HG03457 (cell line): ENCODE measurements around the gene TMEM132C.

ENCODE experiments used
- ATAC-seq: cut with Tn5 transposase; IDR thresholded peaks from one replicate; pipeline ENCODE4 v1.9.1; 2021; ENCODE audit warnings: moderate number of reproducible peaks; ENCODE audit not compliant: unreplicated experiment

The TMEM132C gene

DNA sequence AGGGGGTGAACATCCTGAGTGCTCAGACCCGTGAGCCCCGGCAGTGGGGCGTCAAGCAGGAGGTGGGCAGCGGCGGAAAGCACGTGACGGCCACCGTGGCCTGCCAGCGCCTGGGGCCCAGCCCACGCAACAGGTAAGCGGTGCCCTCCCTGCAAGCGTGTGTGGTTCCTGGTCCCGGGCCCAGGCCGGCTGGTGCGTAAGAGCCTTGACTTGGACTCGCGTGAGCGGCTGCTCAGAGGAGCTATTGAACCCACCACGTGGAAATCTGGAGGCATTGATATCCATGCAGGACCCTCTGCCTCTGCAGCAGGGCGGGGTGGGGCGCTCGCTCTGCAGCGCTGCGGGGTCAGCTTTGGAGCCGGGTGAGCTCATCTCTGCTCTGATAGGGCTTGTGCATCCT is 277.0 kb downstream of the TMEM132C start:
- ATAC-seq, result no peak

GRCh38 chr12:128548949-128549348 is 282.0 kb downstream of the TMEM132C start:
- no peak for ATAC-seq

DNA sequence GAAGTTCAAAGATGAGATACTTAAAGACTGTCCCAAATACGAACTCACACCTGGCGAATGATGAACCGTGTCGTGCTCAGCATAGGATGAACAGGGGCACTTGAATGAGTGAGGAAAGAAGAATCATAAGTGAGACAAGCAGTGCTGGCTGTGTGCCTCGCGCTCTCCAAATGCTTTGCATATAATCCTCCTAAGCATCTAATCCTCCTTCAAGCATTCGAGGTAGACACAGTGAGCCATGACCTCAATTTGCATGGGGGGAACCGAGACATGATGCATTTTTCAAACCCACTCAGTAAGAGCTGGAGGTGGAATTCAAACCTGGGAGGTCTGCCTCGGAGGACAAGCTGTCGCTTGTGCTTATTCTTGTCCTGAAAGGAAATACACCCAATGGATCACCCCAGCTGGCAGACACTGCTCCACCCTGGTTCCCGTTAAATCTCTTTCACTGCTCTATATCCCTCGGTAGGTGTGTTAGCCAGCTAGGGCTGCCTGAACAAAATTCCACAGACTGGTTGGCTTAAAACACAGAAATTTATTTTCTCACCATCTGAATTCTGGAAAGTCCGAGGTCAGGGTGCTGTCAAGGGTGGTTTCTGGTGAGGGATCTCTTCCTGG is 282.7 kb downstream of the TMEM132C start:
- no peak for ATAC-seq

- no peak for ATAC-seq
Observed at GRCh38 chr12:128551266-128551665, 284.3 kb downstream of the TMEM132C start.

GRCh38 chr12:128554546-128555304 is 287.8 kb downstream of the TMEM132C start:
- no peak for ATAC-seq

DNA sequence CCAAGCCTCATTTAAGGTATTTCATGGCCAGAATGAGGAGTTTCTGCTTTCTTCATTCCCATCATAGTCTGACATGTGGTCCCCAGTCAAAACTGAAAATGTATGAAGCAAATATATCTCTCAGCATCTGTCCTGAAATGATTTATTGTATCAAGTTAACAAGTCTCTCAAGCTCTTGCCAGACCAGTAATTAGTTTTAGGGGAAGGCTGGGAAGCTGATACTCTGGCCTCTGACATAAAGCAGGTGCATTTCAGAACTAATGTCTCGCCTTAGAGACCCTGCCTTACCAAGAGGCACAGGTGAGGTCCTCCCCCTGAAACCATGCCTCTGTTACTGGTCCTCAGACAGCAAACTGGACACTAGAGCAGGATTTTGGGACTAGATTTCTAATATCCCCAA is 290.3 kb downstream of the TMEM132C start:
- no peak for ATAC-seq

DNA sequence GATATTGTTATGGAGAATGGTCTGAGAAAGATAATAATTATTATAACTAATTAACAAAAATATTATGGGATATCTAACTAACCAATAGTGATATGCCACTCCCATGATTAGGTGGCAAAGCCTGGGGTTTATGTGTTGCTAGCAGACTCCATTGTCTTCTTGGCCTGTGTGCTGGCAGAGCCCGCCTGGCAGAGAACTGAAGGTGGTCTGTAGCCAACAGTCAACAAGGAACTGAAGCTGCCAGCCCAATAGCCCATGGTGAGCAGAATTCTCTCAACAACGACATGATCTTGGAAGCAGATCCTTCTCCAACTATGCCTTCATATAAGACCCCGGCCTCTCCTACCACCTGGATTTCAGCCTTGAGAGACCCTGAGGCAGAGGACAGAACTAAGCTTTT is 298.0 kb downstream of the TMEM132C start:
- no peak for ATAC-seq

DNA sequence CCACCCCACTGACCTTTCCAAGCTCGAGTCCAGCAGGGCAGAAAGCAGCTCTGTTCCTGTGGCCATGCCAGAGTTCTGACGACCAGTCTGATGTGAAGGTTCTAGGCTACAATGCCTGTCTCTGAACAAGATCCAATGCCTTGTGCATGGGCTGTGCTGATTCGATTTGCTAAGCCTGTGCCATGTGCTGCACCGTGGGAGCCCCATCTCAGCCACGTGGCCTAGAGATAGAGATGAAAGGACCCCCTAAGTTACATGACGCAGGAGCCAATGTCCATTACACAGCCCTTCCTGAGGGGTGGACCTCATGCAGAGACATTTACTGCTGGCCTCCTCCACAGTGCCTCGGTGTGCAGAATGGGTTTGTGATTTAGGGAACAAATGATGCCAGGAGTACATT is 300.8 kb downstream of the TMEM132C start:
- ATAC-seq, result no peak

DNA sequence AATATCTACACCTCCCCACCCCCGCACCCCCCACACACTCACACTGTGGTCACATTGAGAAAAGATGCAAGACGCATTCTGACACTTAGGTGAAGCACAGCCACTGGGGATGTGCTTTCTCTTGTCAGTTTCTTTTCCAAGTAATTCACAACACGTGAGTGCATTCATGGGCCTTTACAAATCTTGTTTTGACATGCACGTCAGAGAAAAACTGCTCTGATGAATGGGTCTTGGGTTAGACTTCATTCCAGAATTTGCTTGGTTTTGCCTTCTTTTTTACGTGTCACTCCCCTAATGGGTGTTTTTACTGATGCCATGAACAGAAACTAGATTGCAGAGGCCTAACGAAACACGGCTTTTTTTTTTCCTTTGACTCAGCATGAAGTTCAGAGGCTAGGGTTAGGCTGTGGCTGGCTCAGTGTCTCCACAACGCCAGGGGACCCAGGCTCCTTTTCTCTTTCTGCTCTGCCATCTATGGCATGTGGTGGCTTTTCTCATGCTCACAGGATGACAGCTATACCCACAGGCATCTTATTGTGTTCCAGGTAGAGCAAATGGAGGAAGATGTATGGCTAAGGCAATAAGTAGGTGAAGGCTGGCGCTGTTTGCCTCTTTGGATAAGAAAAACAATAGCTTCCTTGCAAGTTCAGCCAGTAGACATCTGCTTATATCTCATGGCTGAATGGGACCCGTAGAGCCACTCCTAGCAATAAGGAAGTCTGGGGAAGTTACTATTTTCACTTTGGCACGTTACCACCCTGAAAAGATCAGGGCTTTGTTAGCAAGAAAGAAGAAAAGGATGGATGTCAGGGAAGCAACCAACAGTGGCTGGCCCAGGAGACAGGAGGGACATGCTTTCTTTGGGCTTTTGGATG is 303.5 kb downstream of the TMEM132C start:
- ATAC-seq, result no peak

DNA sequence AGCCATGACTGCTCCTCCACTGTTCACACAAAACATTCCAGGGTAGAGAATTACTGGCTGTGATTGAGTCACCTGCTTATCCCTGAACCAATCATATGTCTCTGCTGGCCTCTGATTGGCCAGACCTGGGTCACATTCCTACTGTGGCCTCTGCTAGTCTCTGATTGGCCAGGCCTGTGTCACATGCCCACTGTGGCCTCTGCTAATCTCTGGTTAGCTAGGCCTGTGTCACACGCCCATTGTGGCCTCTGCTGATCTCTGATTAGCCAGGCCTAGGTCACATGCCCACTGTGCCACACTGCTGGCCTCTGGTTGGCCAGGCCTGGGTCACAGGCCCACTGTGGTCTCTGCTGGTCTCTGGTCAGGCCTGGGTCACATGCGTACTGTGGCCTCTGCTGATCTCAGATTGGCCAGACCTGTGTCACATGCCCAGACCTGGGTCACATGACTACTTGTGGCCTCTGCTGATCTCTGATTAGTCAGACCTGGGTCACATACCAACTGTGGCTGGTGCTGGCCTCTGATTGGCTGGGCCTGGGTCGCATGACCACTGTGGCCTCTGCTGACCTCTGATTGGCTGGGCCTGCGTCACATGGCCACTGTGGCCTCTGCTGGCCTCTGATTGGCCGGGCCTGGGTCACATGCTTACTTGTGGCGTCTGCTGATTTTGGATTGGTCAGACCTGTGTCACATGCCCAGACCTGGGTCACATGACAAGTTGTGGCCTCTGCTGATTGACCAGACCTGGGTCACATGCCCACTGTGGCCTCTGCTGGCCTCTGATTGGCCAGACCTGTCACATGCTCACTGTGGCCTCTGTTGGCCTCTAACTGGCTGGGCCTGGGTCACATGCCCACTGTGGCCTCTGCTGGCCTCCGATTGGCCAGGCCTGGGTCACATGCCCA is 305.2 kb downstream of the TMEM132C start:
- ATAC-seq, result no peak

DNA sequence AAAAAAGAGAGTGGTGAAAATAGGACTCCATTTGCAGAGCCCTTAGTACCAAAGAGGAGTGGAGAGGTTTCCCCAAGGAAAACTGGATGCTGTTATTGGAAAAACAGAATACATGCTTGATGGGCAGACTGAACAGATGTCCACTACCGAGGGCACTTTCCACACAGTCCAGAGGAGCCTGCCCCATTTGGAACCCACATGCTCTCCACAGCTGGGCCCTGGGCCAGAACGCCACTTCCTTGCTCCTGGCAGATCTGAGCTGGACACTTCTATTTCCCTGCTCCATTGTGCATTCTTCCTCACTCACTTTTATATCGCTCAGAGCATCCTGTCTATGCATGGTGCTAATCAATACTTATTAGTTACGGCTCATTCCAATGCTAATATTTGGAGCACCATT is 306.9 kb downstream of the TMEM132C start:
- ATAC-seq, result no peak

DNA sequence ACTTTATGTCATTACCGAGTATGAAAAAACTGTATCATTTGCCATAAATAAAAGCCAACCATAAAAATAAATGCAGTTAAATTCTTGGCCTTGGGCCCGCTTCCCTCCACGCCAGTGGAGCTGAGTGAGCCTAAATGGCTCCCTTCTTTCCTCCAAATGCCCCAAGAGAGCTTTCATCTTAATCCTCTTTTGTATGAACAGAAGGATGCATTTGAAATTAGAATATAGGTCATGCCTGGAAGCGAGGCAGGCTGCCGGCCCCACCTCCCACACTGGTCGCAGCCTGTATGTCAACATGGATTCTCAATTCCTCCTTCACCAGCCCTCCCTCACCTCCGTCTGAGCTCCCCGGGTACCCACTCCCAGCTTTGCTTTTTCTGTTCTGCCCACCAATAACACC is 311.1 kb downstream of the TMEM132C start:
- ATAC-seq, result no peak

- ATAC-seq, result no peak
Observed at GRCh38 chr12:128581321-128581761, 314.4 kb downstream of the TMEM132C start.

DNA sequence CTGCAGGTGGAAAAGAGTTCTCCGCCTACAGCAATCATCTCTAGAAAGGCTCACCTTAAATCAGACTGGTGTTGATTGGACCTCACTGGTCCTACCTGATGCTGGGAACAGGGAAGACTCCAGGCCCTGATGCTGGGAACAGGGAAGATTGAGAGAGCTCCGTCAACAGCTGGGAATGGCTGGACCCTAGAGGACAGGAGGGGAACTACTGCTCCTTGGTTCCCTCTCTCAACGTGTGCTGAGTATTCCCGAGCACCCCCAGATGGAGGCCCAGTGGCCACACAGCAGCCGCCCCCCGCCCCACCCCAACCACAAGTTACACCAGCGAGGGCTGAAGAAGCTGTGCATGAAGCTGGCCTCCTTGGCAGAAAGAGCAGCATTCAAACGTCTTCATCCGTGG is 316.5 kb downstream of the TMEM132C start:
- ATAC-seq, result no peak

GRCh38 chr12:128586451-128587029 is 319.6 kb downstream of the TMEM132C start:
- no peak for ATAC-seq

DNA sequence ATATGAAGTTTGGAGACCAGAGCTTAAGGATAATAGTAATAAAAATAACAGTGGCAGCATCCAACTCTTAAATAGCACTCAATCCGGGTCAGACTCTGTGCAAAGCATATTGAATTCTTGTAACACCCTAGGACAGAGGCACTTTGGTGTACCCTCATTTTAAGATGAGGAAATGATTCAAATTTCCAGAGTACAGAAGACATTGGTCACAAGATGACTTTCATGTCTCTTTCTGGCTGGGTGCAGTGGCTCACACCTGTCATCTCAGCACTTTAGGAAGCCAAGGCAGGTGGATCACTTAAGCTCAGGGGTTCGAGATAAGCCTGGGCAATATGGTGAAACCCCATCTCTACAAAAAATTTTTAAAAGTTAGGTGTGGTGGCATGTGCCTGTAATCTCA is 320.9 kb downstream of the TMEM132C start:
- no peak for ATAC-seq

GRCh38 chr12:128592220-128592744 is 325.3 kb downstream of the TMEM132C start:
- no peak for ATAC-seq

- no peak for ATAC-seq
Observed at GRCh38 chr12:128594521-128594920, 327.6 kb downstream of the TMEM132C start.

DNA sequence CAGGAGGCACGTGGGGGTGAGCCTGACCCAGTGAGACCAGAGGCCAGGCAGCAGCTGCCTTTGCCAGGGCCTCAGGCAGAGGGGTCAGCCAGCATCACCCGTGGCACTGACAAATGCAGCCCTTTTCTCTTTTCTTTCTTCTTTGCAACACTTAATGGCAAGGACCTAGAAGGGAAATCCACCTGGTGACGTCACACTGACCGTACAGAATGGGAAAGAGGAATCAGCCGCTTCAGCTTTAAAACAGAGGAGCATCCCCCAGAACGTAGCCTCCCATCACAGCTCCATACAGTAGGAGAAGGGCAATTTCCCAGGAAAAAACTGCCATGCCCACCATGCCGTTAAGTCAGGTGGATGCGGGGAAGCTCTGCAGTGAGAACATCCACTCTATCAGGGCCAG is 328.6 kb downstream of the TMEM132C start:
- no peak for ATAC-seq

DNA sequence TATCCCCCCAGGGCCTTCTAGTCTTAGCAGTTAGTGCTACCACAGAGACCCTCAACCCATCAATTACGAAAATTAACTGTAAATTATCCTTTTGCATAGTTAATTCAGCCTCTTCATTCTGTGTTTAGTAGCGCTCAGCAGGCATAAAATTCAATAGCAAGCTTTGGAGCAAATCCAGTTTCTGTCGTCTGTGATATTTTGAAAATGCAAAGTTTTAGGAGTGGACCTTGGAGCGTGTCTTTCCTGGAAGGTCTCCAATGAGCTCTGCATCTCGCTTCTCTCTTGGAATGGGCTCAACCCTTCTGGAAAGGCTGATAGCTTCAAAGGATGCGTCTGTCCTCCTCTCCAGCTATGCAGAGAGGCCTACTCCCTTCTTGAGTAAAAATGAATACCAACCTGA is 333.9 kb downstream of the TMEM132C start:
- no peak for ATAC-seq
